Endothelial cell (in vitro differentiated cells): ENCODE data around the gene KCTD8. TPM values are rescaled to one million over a fixed set of nuclear protein-coding genes. Genes with fewer than 3 reads are reported as not detected.

Experiments used
- DNase-seq: peaks from one replicate; pipeline ENCODE4 v3.0.0; 2021; ENCODE audit warnings: low spot score
- H3K27ac Mint-ChIP-seq: one replicate; pipeline ENCODE4 v1.8.0; 2021; ENCODE audit warnings: mixed read lengths, inconsistent platforms; ENCODE audit not compliant: unreplicated experiment
- H3K27me3 Mint-ChIP-seq: one replicate; pipeline ENCODE4 v1.8.0; 2021; ENCODE audit warnings: mild to moderate bottlenecking, moderate library complexity, mixed read lengths, inconsistent platforms; ENCODE audit not compliant: unreplicated experiment
- H3K36me3 Mint-ChIP-seq: one replicate; pipeline ENCODE4 v1.8.0; 2021; ENCODE audit warnings: mild to moderate bottlenecking, low read depth, mixed read lengths, inconsistent platforms; ENCODE audit not compliant: unreplicated experiment
- H3K4me1 Mint-ChIP-seq: one replicate; pipeline ENCODE4 v1.8.0; 2021; ENCODE audit warnings: mild to moderate bottlenecking, mixed read lengths, inconsistent platforms; ENCODE audit not compliant: unreplicated experiment
- H3K4me3 Mint-ChIP-seq: one replicate; pipeline ENCODE4 v1.8.0; 2021; ENCODE audit warnings: mild to moderate bottlenecking, mixed read lengths, inconsistent platforms; ENCODE audit not compliant: unreplicated experiment
- H3K9me3 Mint-ChIP-seq: one replicate; pipeline ENCODE4 v1.8.0; 2021; ENCODE audit warnings: mixed read lengths, inconsistent platforms; ENCODE audit not compliant: unreplicated experiment
- total RNA-seq: library from RNA; stranded (reverse); fragmentation: NEBNext Ultra II Directional; extraction: Animal tissue kit (Norgen Biotek cat#: 25700); gene quantifications from one replicate; pipeline ENCODE4 v1.2.1, GENCODE V29; 2021; ENCODE audit not compliant: unreplicated experiment
- TF ChIP-seq, protein P1 (sequence below): fragments of 200-600 bp; sonication (generic); IDR thresholded peaks from one replicate; pipeline ENCODE4 v1.5.0; 2021; ENCODE audit warnings: antibody characterized with exemption; ENCODE audit not compliant: unreplicated experiment

The KCTD8 gene
- total RNA-seq, 1 donor from 2014 or later: 0.62 TPM

DNA sequence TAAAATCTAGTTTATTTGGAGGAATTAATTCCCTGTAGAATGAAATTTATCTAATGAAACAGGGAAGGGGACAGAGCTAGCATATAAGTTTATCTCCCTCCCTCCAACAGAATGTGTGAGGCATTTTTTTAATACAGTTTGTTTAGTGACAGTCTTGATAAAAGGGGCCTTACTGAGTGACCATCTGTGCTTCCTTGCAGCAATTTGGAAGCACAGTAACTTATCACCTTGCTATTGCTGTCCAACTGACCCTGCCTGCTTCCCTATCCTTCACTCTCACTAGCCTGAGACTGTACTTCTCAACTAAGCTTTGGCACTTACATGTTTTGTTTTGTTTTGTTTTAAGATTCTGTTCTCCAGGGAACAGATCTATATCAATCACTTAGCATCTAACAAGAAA, 31.1 kb upstream of the KCTD8 start:
- no peak for DNase-seq
- H3K4me1 Mint-ChIP-seq: no peaks in the 10 kb centered on the region
- H3K36me3 Mint-ChIP-seq: no peaks in the 10 kb centered on the region
- TF ChIP-seq, protein P1, sequence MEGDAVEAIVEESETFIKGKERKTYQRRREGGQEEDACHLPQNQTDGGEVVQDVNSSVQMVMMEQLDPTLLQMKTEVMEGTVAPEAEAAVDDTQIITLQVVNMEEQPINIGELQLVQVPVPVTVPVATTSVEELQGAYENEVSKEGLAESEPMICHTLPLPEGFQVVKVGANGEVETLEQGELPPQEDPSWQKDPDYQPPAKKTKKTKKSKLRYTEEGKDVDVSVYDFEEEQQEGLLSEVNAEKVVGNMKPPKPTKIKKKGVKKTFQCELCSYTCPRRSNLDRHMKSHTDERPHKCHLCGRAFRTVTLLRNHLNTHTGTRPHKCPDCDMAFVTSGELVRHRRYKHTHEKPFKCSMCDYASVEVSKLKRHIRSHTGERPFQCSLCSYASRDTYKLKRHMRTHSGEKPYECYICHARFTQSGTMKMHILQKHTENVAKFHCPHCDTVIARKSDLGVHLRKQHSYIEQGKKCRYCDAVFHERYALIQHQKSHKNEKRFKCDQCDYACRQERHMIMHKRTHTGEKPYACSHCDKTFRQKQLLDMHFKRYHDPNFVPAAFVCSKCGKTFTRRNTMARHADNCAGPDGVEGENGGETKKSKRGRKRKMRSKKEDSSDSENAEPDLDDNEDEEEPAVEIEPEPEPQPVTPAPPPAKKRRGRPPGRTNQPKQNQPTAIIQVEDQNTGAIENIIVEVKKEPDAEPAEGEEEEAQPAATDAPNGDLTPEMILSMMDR: no peak
- no peak overlapping the region for H3K4me3 Mint-ChIP-seq
- no peak overlapping the region for H3K27ac Mint-ChIP-seq
- H3K9me3 Mint-ChIP-seq: peaks cover 2% of the 10 kb centered on the region
- peaks cover 1% of the 10 kb centered on the region for H3K27me3 Mint-ChIP-seq

DNA sequence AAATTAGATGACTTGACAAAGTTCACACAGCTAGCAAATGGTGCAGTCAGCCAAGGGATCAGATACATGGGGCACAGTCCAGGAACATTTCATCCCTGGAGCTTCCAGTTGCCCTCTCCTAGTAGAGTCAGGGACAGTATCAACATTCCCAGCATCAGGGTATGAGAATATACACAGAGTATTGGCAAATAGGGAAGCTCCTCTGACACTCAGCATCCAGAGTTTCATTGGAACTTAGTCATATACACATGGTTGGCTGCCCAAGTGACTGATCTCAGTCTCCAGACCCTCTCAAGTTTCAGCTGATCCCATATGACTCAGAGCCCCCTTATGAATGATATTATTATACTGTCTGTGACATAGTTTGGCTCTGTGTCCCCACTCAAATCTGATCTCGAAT, 13.7 kb upstream of the KCTD8 start:
- Mint-ChIP-seq H3K27ac (no peak overlapping the region), H3K36me3 (no peaks in the 10 kb centered on the region), H3K4me1 (peaks cover 17% of the 10 kb centered on the region), H3K27me3 (no peaks in the 10 kb centered on the region), H3K9me3 (no peaks in the 10 kb centered on the region), H3K4me3 (no peak overlapping the region)
- no peak for DNase-seq
- TF ChIP-seq, protein P1: no peak

DNA sequence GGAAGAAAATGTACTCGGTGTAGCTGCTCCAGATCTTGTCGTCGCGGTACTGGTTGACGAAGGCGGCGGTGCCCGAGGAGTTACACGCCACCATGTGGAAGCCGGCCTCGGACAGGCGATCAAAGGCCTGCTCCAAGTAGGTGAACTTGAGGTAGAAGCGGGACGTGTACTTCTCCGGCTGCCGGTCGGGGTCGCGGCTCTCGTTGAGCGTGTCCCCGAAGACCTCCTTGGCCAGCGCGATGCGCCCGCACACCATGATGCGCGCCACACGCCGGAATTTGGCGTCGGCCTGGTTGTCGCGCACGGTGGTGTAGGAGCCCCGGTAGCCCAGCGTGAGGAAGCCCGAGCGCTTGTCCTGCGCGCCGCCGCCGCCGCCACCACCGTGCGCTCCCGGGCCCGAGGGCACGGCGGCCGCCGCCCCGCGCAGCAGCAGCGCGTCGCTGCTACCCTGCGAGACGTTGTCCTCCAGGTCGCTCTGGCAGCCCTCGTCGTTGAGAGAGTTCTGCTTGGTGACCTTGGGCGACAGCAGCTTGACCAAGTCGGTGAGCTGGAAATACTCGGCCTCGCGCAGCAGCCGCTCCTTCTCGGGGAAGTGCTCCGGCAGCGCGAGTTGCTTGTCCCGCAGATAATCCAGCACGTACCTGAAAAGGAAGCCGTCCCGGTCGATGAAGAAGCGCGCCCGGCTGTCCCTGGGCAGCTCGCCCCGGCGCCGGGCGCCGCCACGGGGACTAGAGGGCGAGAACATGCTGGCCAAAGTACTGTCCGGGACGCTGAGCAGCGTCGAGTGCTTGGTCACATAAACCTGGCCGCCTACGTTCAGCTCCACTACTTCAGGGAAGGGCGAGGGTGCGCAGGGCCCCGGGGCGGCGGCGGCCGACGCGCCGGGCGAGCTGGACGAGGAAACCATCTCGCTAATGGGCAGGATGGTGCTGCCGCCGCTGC, 775 bp downstream of the KCTD8 start:
- H3K4me1 Mint-ChIP-seq: peaks cover 17% of the 10 kb centered on the region
- H3K36me3 Mint-ChIP-seq: no peaks in the 10 kb centered on the region
- H3K27ac Mint-ChIP-seq: no peak overlapping the region
- peak; percentile 47 for DNase-seq
- peak overlapping the region; percentile 90 for H3K4me3 Mint-ChIP-seq
- H3K9me3 Mint-ChIP-seq: no peaks in the 10 kb centered on the region
- TF ChIP-seq, protein P1: no peak
- peaks cover 15% of the 10 kb centered on the region for H3K27me3 Mint-ChIP-seq

DNA sequence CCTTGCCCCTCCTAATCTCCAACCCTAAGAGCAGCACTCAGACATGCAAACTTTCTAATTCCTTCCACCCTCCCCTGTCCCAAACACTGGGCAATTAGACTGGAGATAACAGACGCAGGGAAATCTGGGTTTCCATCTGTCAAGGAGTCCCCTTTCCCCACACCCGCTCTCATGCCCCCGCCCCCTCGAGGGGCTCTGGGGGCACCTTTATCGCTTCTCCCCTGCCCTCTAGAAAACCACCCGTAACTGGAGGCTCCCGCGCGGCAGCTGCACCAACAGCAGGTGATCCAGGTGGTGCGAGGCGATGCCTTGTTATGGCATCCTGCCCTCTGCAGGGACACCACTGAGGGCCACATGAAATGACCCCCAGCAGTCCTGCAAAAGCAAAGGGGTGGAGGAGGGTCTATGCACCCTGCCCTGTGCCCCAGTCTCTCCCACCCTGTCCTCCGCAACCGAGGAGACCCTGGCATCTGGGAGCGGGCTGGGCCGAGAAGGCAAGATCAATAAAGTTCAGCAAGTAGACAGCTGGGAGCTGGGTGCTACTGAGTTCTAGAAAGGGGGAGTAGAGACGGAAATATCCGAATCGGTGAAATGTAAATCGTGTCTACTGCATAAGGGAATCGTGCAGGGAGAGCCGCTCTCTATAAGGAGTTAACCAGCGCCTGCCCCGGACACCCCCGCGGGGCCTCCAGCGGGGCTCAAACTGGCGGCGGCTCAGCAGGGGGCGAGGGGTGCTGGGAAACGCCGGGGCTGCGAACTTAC, 1.6 kb downstream of the KCTD8 start:
- Mint-ChIP-seq H3K27me3 (peaks cover 15% of the 10 kb centered on the region), H3K4me3 (peak overlapping the region; percentile 90), H3K27ac (peak overlapping the region; percentile 42), H3K36me3 (no peaks in the 10 kb centered on the region), H3K9me3 (no peaks in the 10 kb centered on the region), H3K4me1 (peaks cover 17% of the 10 kb centered on the region)
- DNase-seq: peak; percentile 11
- TF ChIP-seq, protein P1: no peak
